Endothelial cell of umbilical vein (primary cell): ENCODE measurements around the gene CDH22. TPM values are rescaled to one million over a fixed set of nuclear protein-coding genes. Genes with fewer than 3 reads are reported as not detected.

ENCODE experiments used
- BruUV-seq: library from RNA; stranded (reverse); fragments of 400-500 nt; replicated peaks from 2 replicates; lab custom pipeline; 2021; lab: Mats Ljungman, UMichigan
- CTCF ChIA-PET: fragments of 300-600, 350-600 bp; sonication (Branson Sonifier 250); formaldehyde crosslinking; loops from one replicate; lab custom pipeline; 2021; ENCODE audit warnings: antibody characterized with exemption, inconsistent platforms; lab: Charles Lee
- POLR2A ChIA-PET: fragments of 300-600, 350-600 bp; sonication (Branson Sonifier 250); formaldehyde crosslinking; loops from one replicate; lab custom pipeline; 2021; ENCODE audit warnings: antibody characterized with exemption, inconsistent platforms; lab: Charles Lee
- DNase-seq: peaks from one replicate; pipeline ENCODE4 v3.0.0-alpha.2; 2011; ENCODE audit warnings: low read depth, low spot score
- FAIRE-seq: peaks from 2 replicates; lab custom pipeline; 2011; peaks lifted over from hg19 to GRCh38; lab: Jason Lieb, UNC
- H2AFZ ChIP-seq: 2 replicates; pipeline ENCODE4 v1.6.0; 2012; ENCODE audit warnings: low read depth, low read length, control low read depth, inconsistent platforms
- H3K27ac ChIP-seq: 2 replicates; pipeline ENCODE4 v1.5.1; 2011; ENCODE audit warnings: low read depth, mild to moderate bottlenecking, control low read depth, low read length, moderate library complexity; ENCODE audit not compliant: insufficient read depth
- H3K27me3 ChIP-seq, 2 experiments: 2 replicates each; pipeline versions ENCODE4 v1.6.0 to v1.6.1; 2011; ENCODE audit warnings: low read length in 2 of 2, mixed read lengths in 1 of 2; ENCODE audit not compliant: control insufficient read depth in 2 of 2, insufficient read depth in 2 of 2
- H3K36me3 ChIP-seq, 2 experiments: 2 replicates in 1 of 2; 3 replicates in 1 of 2; pipeline ENCODE4 v1.5.1; 2011; ENCODE audit warnings: low read length in 2 of 2, mild to moderate bottlenecking in 1 of 2, moderate library complexity in 1 of 2; ENCODE audit not compliant: control insufficient read depth in 2 of 2, insufficient read depth in 2 of 2; ENCODE audit errors: extremely low read depth in 1 of 2
- H3K4me1 ChIP-seq: 3 replicates; pipeline ENCODE4 v1.5.1; 2011; ENCODE audit warnings: mild to moderate bottlenecking, low read length; ENCODE audit not compliant: control insufficient read depth, insufficient read depth; ENCODE audit errors: extremely low read depth
- H3K4me2 ChIP-seq: 2 replicates; pipeline ENCODE4 v1.6.1; 2011; ENCODE audit warnings: low read length, control low read depth, mixed read lengths; ENCODE audit not compliant: insufficient read depth
- H3K4me3 ChIP-seq, 3 experiments: fragments of 200-600 bp in 1 of 3; sonication (generic), shearing (Covaris generic) in 1 of 3; replicated peaks in 1 of 3; 2 replicates each; pipeline ENCODE4 v1.5.1; 2011 to 2016; ENCODE audit warnings: control low read depth in 3 of 3, low read length in 3 of 3, mild to moderate bottlenecking in 2 of 3, inconsistent platforms in 1 of 3, low read depth in 1 of 3, moderate library complexity in 1 of 3; ENCODE audit not compliant: insufficient read depth in 1 of 3
- H3K79me2 ChIP-seq: 2 replicates; pipeline ENCODE4 v1.6.0; 2012; ENCODE audit warnings: low read length, inconsistent platforms; ENCODE audit not compliant: control insufficient read depth, insufficient read depth
- H3K9ac ChIP-seq: replicated peaks from 2 replicates; pipeline ENCODE3; 2011; ENCODE audit warnings: low read length, control low read depth; ENCODE audit not compliant: insufficient read depth; ENCODE audit errors: extremely low read depth
- H3K9me1 ChIP-seq: replicated peaks from 3 replicates; pipeline ENCODE4 v1.6.0; 2011; ENCODE audit warnings: mild to moderate bottlenecking, low read length; ENCODE audit not compliant: control insufficient read depth, insufficient read depth; ENCODE audit errors: extremely low read depth
- H3K9me3 ChIP-seq: replicated peaks from 2 replicates; pipeline ENCODE4 v1.5.1; 2012; ENCODE audit warnings: low read length, inconsistent platforms; ENCODE audit not compliant: control insufficient read depth, insufficient read depth
- H4K20me1 ChIP-seq: replicated peaks from 2 replicates; pipeline ENCODE3; 2011; ENCODE audit warnings: mild to moderate bottlenecking, low read length; ENCODE audit not compliant: control insufficient read depth, insufficient read depth; ENCODE audit errors: extremely low read depth
- EZH2 ChIP-seq: IDR thresholded peaks from 2 replicates; pipeline ENCODE4 v1.6.1; 2012; ENCODE audit warnings: borderline replicate concordance, low read depth, mild to moderate bottlenecking, moderate library complexity, low read length, inconsistent platforms; ENCODE audit not compliant: severe bottlenecking
- FOS ChIP-seq: IDR thresholded peaks from 2 replicates; pipeline ENCODE4 v1.6.1; 2011; ENCODE audit warnings: mild to moderate bottlenecking, low read length, moderate library complexity, borderline replicate concordance; ENCODE audit not compliant: insufficient read depth
- GATA2 ChIP-seq: IDR thresholded peaks from 2 replicates; pipeline ENCODE4 v1.7.0; 2011; ENCODE audit warnings: low read depth, mild to moderate bottlenecking, moderate library complexity, mixed read lengths, low read length; ENCODE audit not compliant: insufficient read length, insufficient read depth
- POLR2AphosphoS5 ChIP-seq: IDR thresholded peaks from 2 replicates; pipeline ENCODE4 v1.6.1; 2012; ENCODE audit warnings: low read depth, mild to moderate bottlenecking, control low read depth, low read length, moderate library complexity; ENCODE audit not compliant: insufficient read depth
- dilution Hi-C: fragments of 300-500 bp; cut with MboI; formaldehyde crosslinking; loops from one replicate; pipeline ENCODE4 v1.15.0; 2019; ENCODE audit warnings: low sequenced_read_pairs; ENCODE audit not compliant: extremely low pct_ligation_motif_present
- intact Hi-C: fragments of 100-400 bp; cut with micrococcal nuclease; formaldehyde crosslinking; loops from one replicate; pipeline ENCODE4 v1.10.0; 2022
- polyA plus RNA-seq, 4 experiments: library from polyadenylated mRNA; depleted of rRNA in 3 of 4; stranded (reverse) in 3 of 4; unstranded in 1 of 4; fragments of >200 nt; gene quantifications; 2 replicates each; pipeline versions ENCODE4 v1.2.1 to v1.2.3, GENCODE V29; 2011 to 2012; ENCODE audit warnings: missing spikeins in 1 of 4
- total RNA-seq: library from RNA; stranded (reverse); gene quantifications from 2 replicates; pipeline ENCODE4 v1.2.3, GENCODE V29; 2021
- TF ChIP-seq, protein P1 (sequence below): IDR thresholded peaks from 2 replicates; pipeline ENCODE4 v1.6.1; 2011; ENCODE audit not compliant: insufficient read depth, insufficient read length
- TF ChIP-seq, protein P2 (sequence below), 2 donors: IDR thresholded peaks; 1 replicate in 1 of 2; 2 replicates in 1 of 2; pipeline ENCODE4 v1.5.1; 2011; ENCODE audit warnings: low read length in 2 of 2, mild to moderate bottlenecking in 2 of 2, moderate library complexity in 2 of 2, control low read depth in 1 of 2, inconsistent platforms in 1 of 2, low read depth in 1 of 2; ENCODE audit not compliant: insufficient read depth in 1 of 2; ENCODE audit errors: extremely low read depth in 1 of 2

The CDH22 gene
- total and polyA plus RNA-seq, 2 donors (not counting 3 experiments of a cell fraction or from before 2014, with no cell fraction given), result not detected

DNA sequence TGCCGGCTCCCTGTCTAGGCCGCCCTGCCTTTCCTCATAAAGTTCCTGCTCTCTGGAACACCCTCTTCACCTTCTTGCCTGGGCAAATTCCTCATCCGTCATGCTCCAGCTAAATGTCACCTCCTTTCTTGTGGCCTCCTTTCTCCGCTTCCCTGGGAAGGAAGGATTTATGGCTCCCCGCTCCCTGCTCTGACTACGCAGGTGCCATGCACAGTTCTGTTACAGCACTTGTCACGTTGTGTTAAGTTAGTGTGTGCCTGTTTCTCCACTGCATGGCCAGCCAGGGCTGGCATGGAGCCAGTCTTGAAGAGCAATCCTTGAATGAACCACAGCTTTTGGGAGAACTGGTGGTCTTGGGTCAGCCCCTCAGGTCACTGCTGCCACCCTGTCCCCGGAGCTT lies 128.4 kb downstream of the CDH22 start:
- no peak for TF ChIP-seq GATA2
- TF ChIP-seq, protein P1, sequence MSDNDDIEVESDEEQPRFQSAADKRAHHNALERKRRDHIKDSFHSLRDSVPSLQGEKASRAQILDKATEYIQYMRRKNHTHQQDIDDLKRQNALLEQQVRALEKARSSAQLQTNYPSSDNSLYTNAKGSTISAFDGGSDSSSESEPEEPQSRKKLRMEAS, result no peak
- TF ChIP-seq, protein P2, sequence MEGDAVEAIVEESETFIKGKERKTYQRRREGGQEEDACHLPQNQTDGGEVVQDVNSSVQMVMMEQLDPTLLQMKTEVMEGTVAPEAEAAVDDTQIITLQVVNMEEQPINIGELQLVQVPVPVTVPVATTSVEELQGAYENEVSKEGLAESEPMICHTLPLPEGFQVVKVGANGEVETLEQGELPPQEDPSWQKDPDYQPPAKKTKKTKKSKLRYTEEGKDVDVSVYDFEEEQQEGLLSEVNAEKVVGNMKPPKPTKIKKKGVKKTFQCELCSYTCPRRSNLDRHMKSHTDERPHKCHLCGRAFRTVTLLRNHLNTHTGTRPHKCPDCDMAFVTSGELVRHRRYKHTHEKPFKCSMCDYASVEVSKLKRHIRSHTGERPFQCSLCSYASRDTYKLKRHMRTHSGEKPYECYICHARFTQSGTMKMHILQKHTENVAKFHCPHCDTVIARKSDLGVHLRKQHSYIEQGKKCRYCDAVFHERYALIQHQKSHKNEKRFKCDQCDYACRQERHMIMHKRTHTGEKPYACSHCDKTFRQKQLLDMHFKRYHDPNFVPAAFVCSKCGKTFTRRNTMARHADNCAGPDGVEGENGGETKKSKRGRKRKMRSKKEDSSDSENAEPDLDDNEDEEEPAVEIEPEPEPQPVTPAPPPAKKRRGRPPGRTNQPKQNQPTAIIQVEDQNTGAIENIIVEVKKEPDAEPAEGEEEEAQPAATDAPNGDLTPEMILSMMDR (IDR thresholded peaks at IDR 0.05; ENCODE audit: extremely low read depth in 1 of 2, insufficient read depth in 1 of 2, low read depth in 1 of 2, low read length in 2 of 2), result no peak
- no peak for TF ChIP-seq FOS
- TF ChIP-seq EZH2, result no peak
- no peak for TF ChIP-seq POLR2AphosphoS5
- Histone ChIP-seq H3K27me3 (peaks cover 3 to 10% of the 10 kb centered on the region in 2 experiments), H4K20me1 (no peaks in the 10 kb centered on the region), H3K4me1 (no peaks in the 10 kb centered on the region), H3K36me3 (no peaks in the 10 kb centered on the region), H3K79me2 (no peaks in the 10 kb centered on the region), H3K4me2 (no peak overlapping the region), H3K9me3 (no peaks in the 10 kb centered on the region), H3K27ac (no peak overlapping the region), H3K9me1 (no peaks in the 10 kb centered on the region), H3K9ac (no peak overlapping the region), H3K4me3 (no peak overlapping the region), H2AFZ (no peak overlapping the region)
- FAIRE-seq, result no peak
- CTCF ChIA-PET, result interaction anchor here (0.8 kb wide), 1 partner anchor 14 kb away, joined by 3 read pairs; no protein-coding TSS in a partner anchor
- intact Hi-C loops (no loop called here), dilution Hi-C loops (no loop called here)
- BruUV-seq, result no TSS peak
- no peak for DNase-seq
- POLR2A ChIA-PET, result no interaction called here
